Measurements from ENCODE around the gene PPP1R8.
A peak's percentile ranks its signal among the peaks of the same experiment; 100 is the strongest.

The PPP1R8 gene

GRCh38 chr1:27872802-27873551 lies 42.4 kb downstream of the PPP1R8 start:
- DNase-seq: no peak

GRCh38 chr1:27873671-27874384 lies 43.2 kb downstream of the PPP1R8 start:
- DNase-seq: no peak

- no peak for DNase-seq
Observed at GRCh38 chr1:27876341-27877114, 45.9 kb downstream of the PPP1R8 start.

GRCh38 chr1:27877115-27877416 lies 46.5 kb downstream of the PPP1R8 start:
- DNase-seq: no peak

GRCh38 chr1:27878039-27878438 lies 47.5 kb downstream of the PPP1R8 start:
- no peak for DNase-seq

GRCh38 chr1:27878787-27879335 lies 48.3 kb downstream of the PPP1R8 start:
- no peak for DNase-seq

- no peak for DNase-seq
Observed at GRCh38 chr1:27879374-27880082, 48.9 kb downstream of the PPP1R8 start.

- DNase-seq: no peak
Observed at GRCh38 chr1:27882543-27882903, 51.9 kb downstream of the PPP1R8 start.

GRCh38 chr1:27883536-27883935 lies 53.0 kb downstream of the PPP1R8 start:
- no peak for DNase-seq

- no peak for DNase-seq
Observed at GRCh38 chr1:27884006-27884954, 53.7 kb downstream of the PPP1R8 start.

GRCh38 chr1:27885114-27885528 lies 54.5 kb downstream of the PPP1R8 start:
- DNase-seq: no peak

GRCh38 chr1:27885621-27886352 lies 55.2 kb downstream of the PPP1R8 start:
- no peak for DNase-seq

GRCh38 chr1:27886353-27886679 lies 55.7 kb downstream of the PPP1R8 start:
- no peak for DNase-seq

- no peak for DNase-seq
Observed at GRCh38 chr1:27886744-27887143, 56.2 kb downstream of the PPP1R8 start.

GRCh38 chr1:27887215-27888021 lies 56.8 kb downstream of the PPP1R8 start:
- DNase-seq: peak; percentile 72

GRCh38 chr1:27889506-27889905 lies 58.9 kb downstream of the PPP1R8 start:
- DNase-seq: no peak

GRCh38 chr1:27891196-27891889 lies 60.8 kb downstream of the PPP1R8 start:
- DNase-seq: peak; percentile 72

GRCh38 chr1:27894521-27894920 lies 63.9 kb downstream of the PPP1R8 start:
- no peak for DNase-seq

Measured in CD4-positive, alpha-beta T cell treated with Interleukin-4 for 4 hours (primary cell).